ENCODE measurements around the gene SLC5A10.
"Not testable (repeated sequence)": the region's sequence is repeated elsewhere in the genome, so short reads cannot be mapped to it uniquely, and the experiment has no call there.

SLC5A10 gene

DNA sequence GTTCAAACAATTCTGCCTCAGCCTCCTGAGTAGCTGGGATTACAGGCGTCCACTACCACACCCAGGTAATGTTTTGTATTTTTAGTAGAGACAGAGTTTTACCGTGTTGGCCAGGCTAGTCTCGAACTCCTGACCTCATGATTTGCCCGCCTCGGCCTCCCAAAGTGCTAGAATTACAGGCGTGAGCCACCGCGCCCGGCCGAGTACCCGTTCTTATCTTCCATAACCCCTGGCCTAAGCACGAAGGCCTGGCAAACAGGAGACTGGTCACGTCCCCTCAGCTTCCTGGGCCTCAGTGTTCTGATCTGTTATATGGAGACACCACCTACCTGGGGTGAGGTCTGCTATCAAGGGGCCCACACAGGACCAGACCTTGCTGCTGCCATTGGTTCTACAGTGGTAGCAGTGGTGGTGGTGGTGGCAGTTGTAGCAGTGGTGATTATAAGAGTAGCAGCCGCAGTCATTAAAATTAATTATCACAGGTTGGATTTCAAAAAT is 1.3 kb downstream of the SLC5A10 start:
- TF ChIP-seq CTCF (IDR thresholded peaks at IDR 0.05; ENCODE audit: low read depth, low read length, missing control alignments), result no peak
- no peak overlapping the region for H3K4me3 ChIP-seq (replicated peaks; ENCODE audit: low read depth, low read length)

GRCh38 chr17:18954321-18954720 is 2.4 kb downstream of the SLC5A10 start:
- H3K4me3 ChIP-seq (replicated peaks; ENCODE audit: low read depth, low read length), result no peak overlapping the region
- TF ChIP-seq CTCF (IDR thresholded peaks at IDR 0.05; ENCODE audit: low read depth, low read length, missing control alignments), result no peak
- DNase-seq (ENCODE audit: extremely low read depth, low read depth), result no peak

More for the DNA sequence above, 1.3 kb downstream of the SLC5A10 start:
- no peak for DNase-seq (ENCODE audit: extremely low read depth, low read depth)

DNA sequence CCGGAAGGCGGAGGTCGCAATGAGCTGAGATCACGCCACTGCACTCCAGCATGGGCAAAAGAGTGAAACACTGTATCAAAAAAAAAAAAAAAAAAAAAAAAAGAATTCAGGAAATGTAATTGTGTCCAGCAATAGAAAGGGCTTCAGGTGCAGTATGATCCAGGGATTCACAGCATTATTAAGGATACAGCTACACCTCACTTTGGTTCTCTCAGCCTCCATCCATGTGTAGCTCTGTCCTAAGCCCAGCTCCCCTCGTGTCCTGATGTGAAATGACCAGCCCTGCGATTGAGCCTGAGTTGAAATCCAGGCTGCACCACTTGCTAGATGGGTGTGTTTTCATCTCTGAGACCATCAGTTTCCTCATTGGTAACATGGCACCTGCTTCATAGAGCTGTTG is 3.0 kb downstream of the SLC5A10 start:
- DNase-seq (ENCODE audit: extremely low read depth, low read depth), result no peak
- no peak overlapping the region for H3K4me3 ChIP-seq (replicated peaks; ENCODE audit: low read depth, low read length)
- TF ChIP-seq CTCF (IDR thresholded peaks at IDR 0.05; ENCODE audit: low read depth, low read length, missing control alignments), result no peak

DNA sequence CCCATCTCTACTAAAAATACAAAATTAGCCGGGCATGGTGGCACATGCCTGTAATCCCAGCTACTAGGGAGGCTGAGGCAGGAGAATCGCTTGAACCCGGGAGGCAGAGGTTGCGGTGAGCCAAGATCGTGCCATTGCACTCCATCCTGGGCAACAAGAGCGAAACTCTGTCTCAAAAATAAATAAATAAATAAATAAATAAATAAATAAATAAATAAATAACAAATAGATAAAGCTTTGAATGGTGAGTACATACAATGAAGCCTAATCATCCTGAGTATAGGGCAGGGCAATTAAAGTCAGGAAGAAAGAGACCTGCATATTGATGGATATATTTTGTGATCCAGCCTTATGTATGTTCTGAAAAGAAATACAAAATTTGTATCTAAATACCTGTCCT is 4.1 kb downstream of the SLC5A10 start:
- H3K4me3 ChIP-seq (replicated peaks; ENCODE audit: low read depth, low read length); DNase-seq (ENCODE audit: extremely low read depth, low read depth): not testable (repeated sequence)

- H3K4me3 ChIP-seq (replicated peaks; ENCODE audit: low read depth, low read length), result no peak overlapping the region
- no peak for DNase-seq (ENCODE audit: extremely low read depth, low read depth)
- no peak for TF ChIP-seq CTCF (IDR thresholded peaks at IDR 0.05; ENCODE audit: low read depth, low read length, missing control alignments)
Measured at GRCh38 chr17:18956581-18956980, 4.6 kb downstream of the SLC5A10 start.

GRCh38 chr17:18957831-18958230 is 5.9 kb downstream of the SLC5A10 start:
- no peak for TF ChIP-seq CTCF (IDR thresholded peaks at IDR 0.05; ENCODE audit: low read depth, low read length, missing control alignments)
- no peak overlapping the region for H3K4me3 ChIP-seq (replicated peaks; ENCODE audit: low read depth, low read length)
- no peak for DNase-seq (ENCODE audit: extremely low read depth, low read depth)

DNA sequence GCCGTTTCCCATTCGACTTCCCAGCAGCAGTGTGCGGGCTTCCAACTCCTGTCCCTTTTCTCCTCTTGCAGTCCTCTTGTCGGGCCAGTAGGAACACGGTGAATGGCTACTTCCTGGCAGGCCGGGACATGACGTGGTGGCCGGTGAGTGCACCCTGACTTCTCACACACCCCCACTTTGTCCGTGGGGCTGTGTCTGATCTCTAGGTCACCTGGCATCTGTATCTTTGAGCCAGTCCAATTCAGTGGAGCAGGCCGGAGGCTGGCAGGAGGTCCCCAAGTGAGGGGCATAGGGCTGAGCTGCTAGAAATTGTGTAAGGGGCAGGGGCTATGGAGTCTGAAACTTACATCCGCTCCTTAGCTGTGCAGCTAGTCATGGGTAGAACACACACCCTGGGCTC is 6.6 kb downstream of the SLC5A10 start:
- no peak for DNase-seq (ENCODE audit: extremely low read depth, low read depth)
- no peak for TF ChIP-seq CTCF (IDR thresholded peaks at IDR 0.05; ENCODE audit: low read depth, low read length, missing control alignments)
- no peak overlapping the region for H3K4me3 ChIP-seq (replicated peaks; ENCODE audit: low read depth, low read length)

Measured in HFF-Myc (cell line).